Loucy (cell line): Measurements from ENCODE around the gene ZNF140.

Experiments used
- H2AFZ ChIP-seq: fragments of 200-600 bp; sonication (generic); 2 replicates; pipeline ENCODE4 v1.6.0; 2016; ENCODE audit warnings: antibody characterized with exemption, mild to moderate bottlenecking, low read length, moderate library complexity
- H3F3A ChIP-seq: fragments of 200-600 bp; 2 replicates; pipeline ENCODE4 v1.6.0; 2016; ENCODE audit warnings: antibody characterized with exemption, low read depth, mild to moderate bottlenecking
- H3K27me3 ChIP-seq: fragments of 200-600 bp; sonication (generic); 2 replicates; pipeline ENCODE4 v1.6.1; 2014; ENCODE audit warnings: low read length, mild to moderate bottlenecking; ENCODE audit not compliant: insufficient read depth, poor library complexity, severe bottlenecking
- H3K36me3 ChIP-seq: fragments of 200-600 bp; sonication (generic); 2 replicates; pipeline ENCODE4 v1.6.1; 2016; ENCODE audit warnings: low read length; ENCODE audit not compliant: insufficient read depth
- H3K4me1 ChIP-seq: fragments of 200-600 bp; sonication (generic); 2 replicates; pipeline ENCODE4 v1.5.1; 2014; ENCODE audit warnings: low read length, mild to moderate bottlenecking; ENCODE audit not compliant: insufficient read depth, poor library complexity, severe bottlenecking
- H3K4me2 ChIP-seq: fragments of 200-600 bp; sonication (generic); 2 replicates; pipeline ENCODE4 v1.6.0; 2014; ENCODE audit warnings: antibody characterized with exemption, low read length, low read depth, mild to moderate bottlenecking; ENCODE audit not compliant: poor library complexity, severe bottlenecking
- H3K4me3 ChIP-seq: fragments of 200-600 bp; sonication (generic); 2 replicates; pipeline ENCODE4 v1.5.1; 2014; ENCODE audit warnings: low read length, mild to moderate bottlenecking, mixed read lengths; ENCODE audit not compliant: poor library complexity, severe bottlenecking
- H3K79me2 ChIP-seq: fragments of 200-600 bp; sonication (generic); 2 replicates; pipeline ENCODE4 v1.6.1; 2014; ENCODE audit warnings: low read length; ENCODE audit not compliant: insufficient read depth
- H3K9ac ChIP-seq: fragments of 200-600 bp; sonication (generic); 2 replicates; pipeline ENCODE4 v1.6.0; 2014; ENCODE audit warnings: mild to moderate bottlenecking, low read depth, low read length, moderate library complexity; ENCODE audit not compliant: poor library complexity, severe bottlenecking
- H3K9me2 ChIP-seq: fragments of 200-600 bp; sonication (generic); replicated peaks from 2 replicates; pipeline ENCODE4 v1.6.1; 2016; ENCODE audit warnings: low read depth, low read length, mixed read lengths
- H3K9me3 ChIP-seq: fragments of 200-600 bp; sonication (generic); 2 replicates; pipeline ENCODE4 v1.6.1; 2014; ENCODE audit warnings: mild to moderate bottlenecking, antibody characterized with exemption, low read length, low read depth; ENCODE audit not compliant: insufficient read depth
- H4K20me1 ChIP-seq: fragments of 200-600 bp; sonication (generic); 2 replicates; pipeline ENCODE4 v1.6.0; 2014; ENCODE audit warnings: antibody characterized with exemption, low read length, mild to moderate bottlenecking; ENCODE audit not compliant: insufficient read depth, poor library complexity, severe bottlenecking
- CTCF ChIP-seq: fragments of 200-600 bp; sonication (generic); conservative IDR thresholded peaks from 2 replicates; pipeline ENCODE4 v1.5.1; 2014; ENCODE audit warnings: mild to moderate bottlenecking, antibody characterized with exemption, low read length
- EZH2phosphoT487 ChIP-seq: fragments of 200-600 bp; IDR thresholded peaks from 2 replicates; pipeline ENCODE4 v1.6.1; 2018; ENCODE audit warnings: antibody characterized with exemption, mild to moderate bottlenecking, moderate library complexity, borderline replicate concordance

ZNF140 gene

GRCh38 chr12:133108150-133108549 is 27.4 kb downstream of the ZNF140 start:
- Histone ChIP-seq H4K20me1 (no peaks in the 10 kb centered on the region), H3K36me3 (peaks cover 25% of the 10 kb centered on the region), H3K4me1 (no peaks in the 10 kb centered on the region), H3K27me3 (peaks cover 7% of the 10 kb centered on the region), H3K9me2 (no peaks in the 10 kb centered on the region), H3K4me2 (no peak overlapping the region), H2AFZ (no peak overlapping the region), H3K4me3 (no peak overlapping the region), H3F3A (no peaks in the 10 kb centered on the region), H3K79me2 (no peaks in the 10 kb centered on the region), H3K9ac (no peak overlapping the region), H3K9me3 (peaks cover 71% of the 10 kb centered on the region)
- TF ChIP-seq CTCF (no peak), EZH2phosphoT487 (no peak)

- Histone ChIP-seq H3K79me2 (no peaks in the 10 kb centered on the region), H3K27me3 (no peaks in the 10 kb centered on the region), H3K4me1 (no peaks in the 10 kb centered on the region), H3K9me3 (peaks cover 82% of the 10 kb centered on the region), H2AFZ (no peak overlapping the region), H3K9ac (no peak overlapping the region), H4K20me1 (no peaks in the 10 kb centered on the region), H3K9me2 (no peaks in the 10 kb centered on the region), H3K4me3 (no peak overlapping the region), H3K36me3 (no peaks in the 10 kb centered on the region), H3F3A (no peaks in the 10 kb centered on the region), H3K4me2 (no peak overlapping the region)
- TF ChIP-seq EZH2phosphoT487, result no peak
- no peak for TF ChIP-seq CTCF
Observed at GRCh38 chr12:133120385-133121191, 39.9 kb downstream of the ZNF140 start.

- no peaks in the 10 kb centered on the region for H3F3A ChIP-seq
- H4K20me1 ChIP-seq, result no peaks in the 10 kb centered on the region
- no peak for TF ChIP-seq CTCF
- TF ChIP-seq EZH2phosphoT487, result no peak
- H3K79me2 ChIP-seq, result no peaks in the 10 kb centered on the region
- H3K4me1 ChIP-seq, result no peaks in the 10 kb centered on the region
- no peaks in the 10 kb centered on the region for H3K36me3 ChIP-seq
- no peak overlapping the region for H3K4me2 ChIP-seq
- H3K27me3 ChIP-seq, result no peaks in the 10 kb centered on the region
- H2AFZ ChIP-seq, result no peak overlapping the region
- H3K9me2 ChIP-seq, result no peaks in the 10 kb centered on the region
- no peak overlapping the region for H3K9ac ChIP-seq
- no peak overlapping the region for H3K4me3 ChIP-seq
- peaks cover 69% of the 10 kb centered on the region for H3K9me3 ChIP-seq
Observed at GRCh38 chr12:133124674-133125073, 44.0 kb downstream of the ZNF140 start.
